CD4-positive, alpha-beta T cell (primary cell): ENCODE measurements around the gene PCDHGB3. TPM values are rescaled to one million over a fixed set of nuclear protein-coding genes. Genes with fewer than 3 reads are reported as not detected.
"Not testable (repeated sequence)": the region's sequence is repeated elsewhere in the genome, so short reads cannot be mapped to it uniquely, and the experiment has no call there.

ENCODE experiments used
- ATAC-seq: fragments of 200-7000 bp; cut with Tn5 transposase; one replicate; pipeline ENCODE4 v1.10.0; 2022; ENCODE audit warnings: mild to moderate bottlenecking; ENCODE audit not compliant: poor library complexity
- CTCF ChIA-PET: fragments of 350-600 bp; sonication (Branson Sonifier 250); formaldehyde crosslinking; loops from one replicate; lab custom pipeline; 2021; ENCODE audit warnings: antibody characterized with exemption, inconsistent platforms; lab: Charles Lee
- POLR2A ChIA-PET: fragments of 350-600 bp; sonication (Branson Sonifier 250); formaldehyde crosslinking; loops from one replicate; lab custom pipeline; 2021; ENCODE audit warnings: antibody characterized with exemption, inconsistent platforms; lab: Charles Lee
- DNase-seq, 14 experiments: peaks; one replicate each; pipeline ENCODE4 v3.0.0-alpha.2; 2013 to 2020; ENCODE audit warnings: mixed read lengths in 2 of 14
- H3K27ac ChIP-seq, 2 donors: one replicate each; pipeline versions ENCODE4 v1.5.1 to v1.7.0; 2013; ENCODE audit warnings: low read length in 2 of 2, low read depth in 1 of 2, mild to moderate bottlenecking in 1 of 2
- H3K27me3 ChIP-seq, 2 experiments: 1 replicate in 1 of 2; 2 replicates in 1 of 2; pipeline versions ENCODE4 v1.6.1 to v1.7.0; 2013; ENCODE audit warnings: low read length in 2 of 2, control low read depth in 1 of 2, mild to moderate bottlenecking in 1 of 2, moderate library complexity in 1 of 2; ENCODE audit not compliant: insufficient read depth in 2 of 2, control insufficient read depth in 1 of 2
- H3K36me3 ChIP-seq: one replicate; pipeline ENCODE4 v1.6.1; 2013; ENCODE audit warnings: low read length, control low read depth; ENCODE audit not compliant: insufficient read depth
- H3K4me1 ChIP-seq: one replicate; pipeline ENCODE4 v1.6.1; 2013; ENCODE audit warnings: low read length, control low read depth; ENCODE audit not compliant: insufficient read depth
- H3K4me3 ChIP-seq: one replicate; pipeline ENCODE4 v1.5.1; 2013; ENCODE audit warnings: mild to moderate bottlenecking, low read length, moderate library complexity
- H3K9me3 ChIP-seq, 2 experiments: 1 replicate in 1 of 2; 2 replicates in 1 of 2; pipeline versions ENCODE4 v1.6.1 to v1.7.0; 2013; ENCODE audit warnings: low read length in 2 of 2, mild to moderate bottlenecking in 2 of 2, control low read depth in 1 of 2, moderate library complexity in 1 of 2; ENCODE audit not compliant: control insufficient read depth in 1 of 2, insufficient read depth in 1 of 2
- H3K27ac Mint-ChIP-seq: one replicate; pipeline ENCODE4 v1.8.0; 2020; ENCODE audit warnings: mixed read lengths
- H3K27me3 Mint-ChIP-seq: one replicate; pipeline ENCODE4 v1.8.0; 2021; ENCODE audit warnings: mixed read lengths
- H3K36me3 Mint-ChIP-seq: one replicate; pipeline ENCODE4 v1.8.0; 2021; ENCODE audit warnings: low read depth, mixed read lengths
- H3K4me1 Mint-ChIP-seq: one replicate; pipeline ENCODE4 v1.8.0; 2021; ENCODE audit warnings: low read depth, mixed read lengths
- H3K4me3 Mint-ChIP-seq: one replicate; pipeline ENCODE4 v1.8.0; 2020; ENCODE audit warnings: mild to moderate bottlenecking, mixed read lengths
- H3K9me3 Mint-ChIP-seq: one replicate; pipeline ENCODE4 v1.8.0; 2020; ENCODE audit warnings: mixed read lengths
- CTCF ChIP-seq: fragments of 200-600 bp; IDR thresholded peaks from one replicate; pipeline ENCODE4 v1.8.0; 2022; ENCODE audit warnings: antibody characterized with exemption, mild to moderate bottlenecking
- intact Hi-C, 2 experiments: fragments of 100-400 bp; cut with DNase I in 1 of 2; cut with micrococcal nuclease in 1 of 2; formaldehyde crosslinking; loops; one replicate each; pipeline versions ENCODE4 v1.15.1 to v1.9.0; 2023 to 2025; cut with DNase I, micrococcal nuclease
- total RNA-seq, 174 experiments: library from RNA in 2 of 174; stranded (reverse) in 2 of 174; gene quantifications; one replicate each; pipeline ENCODE4 v1.2.3 and lab custom pipeline; 2021 to 2026

Gene PCDHGB3
- total RNA-seq, 2 experiments from 2014 or later = 0.11 to 0.28 TPM

DNA sequence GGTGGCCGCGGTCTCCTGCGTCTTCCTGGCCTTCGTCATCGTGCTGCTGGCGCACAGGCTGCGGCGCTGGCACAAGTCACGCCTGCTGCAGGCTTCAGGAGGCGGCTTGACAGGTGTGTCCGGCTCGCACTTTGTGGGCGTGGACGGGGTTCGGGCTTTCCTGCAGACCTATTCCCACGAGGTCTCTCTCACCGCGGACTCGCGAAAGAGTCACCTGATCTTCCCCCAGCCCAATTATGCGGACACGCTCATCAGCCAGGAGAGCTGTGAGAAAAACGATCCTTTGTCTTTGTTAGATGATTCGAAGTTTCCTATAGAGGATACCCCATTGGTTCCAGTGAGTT is 45.2 kb downstream of the PCDHGB3 start:
- DNase-seq, H3K36me3 ChIP-seq, ATAC-seq, H3K4me3 ChIP-seq, POLR2A ChIA-PET, H3K27ac Mint-ChIP-seq, H3K27ac ChIP-seq: not testable (repeated sequence)
- Mint-ChIP-seq H3K27me3 (peaks cover 81% of the 10 kb centered on the region), H3K4me1 (peaks cover 27% of the 10 kb centered on the region), H3K4me3 (peak overlapping the region; percentile 4), H3K36me3 (peaks cover 50% of the 10 kb centered on the region), H3K9me3 (peaks cover 22% of the 10 kb centered on the region)
- CTCF ChIA-PET = interaction anchor here (1.1 to 3.0 kb wide), 2 partner anchors 95 to 110 kb away, joined by 3 to 15 read pairs; partner anchors contain the start of gene TAF7
- Histone ChIP-seq H3K9me3 (peaks cover 28 to 54% of the 10 kb centered on the region in 2 experiments), H3K27me3 (peaks cover 61 to 90% of the 10 kb centered on the region in 2 experiments), H3K4me1 (peaks cover 15% of the 10 kb centered on the region)
- intact Hi-C loops = loop anchor here in 1 of 2 experiments (5.0 to 10.0 kb wide), 3 partner anchors 33 to 90 kb away; partner anchors contain the start of genes PCDHGA5, PCDHGA7 and TAF7

DNA sequence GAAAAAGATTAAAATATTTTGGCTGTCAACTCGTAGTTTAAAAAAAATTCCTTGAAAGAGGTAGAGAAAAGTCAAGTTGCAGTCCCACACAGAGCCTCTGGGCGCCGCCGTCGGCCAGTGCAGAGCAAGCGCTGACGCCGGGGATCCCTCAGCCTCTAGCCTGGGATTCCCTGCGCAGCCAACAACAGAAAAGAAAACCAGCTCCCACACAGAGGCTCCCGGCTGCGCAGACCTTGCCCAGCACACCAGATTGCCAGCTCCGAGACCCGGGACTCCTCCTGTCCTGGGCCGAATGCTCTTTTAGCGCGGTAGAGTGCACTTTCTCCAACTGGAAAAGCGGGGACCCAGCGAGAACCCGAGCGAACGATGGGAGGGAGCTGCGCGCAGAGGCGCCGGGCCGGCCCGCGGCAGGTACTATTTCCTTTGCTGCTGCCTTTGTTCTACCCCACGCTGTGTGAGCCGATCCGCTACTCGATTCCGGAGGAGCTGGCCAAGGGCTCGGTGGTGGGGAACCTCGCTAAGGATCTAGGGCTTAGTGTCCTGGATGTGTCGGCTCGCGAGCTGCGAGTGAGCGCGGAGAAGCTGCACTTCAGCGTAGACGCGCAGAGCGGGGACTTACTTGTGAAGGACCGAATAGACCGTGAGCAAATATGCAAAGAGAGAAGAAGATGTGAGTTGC is 47.6 kb downstream of the PCDHGB3 start, which contains the start of gene PCDHGB7:
Gene PCDHGB7 (plus strand): TSS at position 184 of the 679 bp plus-strand sequence. CDS start 183 bp downstream, at position 367.
- Mint-ChIP-seq H3K27ac (peak within 1 kb of the TSS; percentile 41), H3K4me1 (peaks cover 27% of the 10 kb centered on the region), H3K9me3 (peaks cover 26% of the 10 kb centered on the region), H3K4me3 (peak within 1 kb of the TSS; percentile 48), H3K27me3 (peaks cover 91% of the 10 kb centered on the region), H3K36me3 (peaks cover 64% of the 10 kb centered on the region)
- peaks cover 52 to 65% of the 10 kb centered on the region in 2 experiments for H3K9me3 ChIP-seq
- peak within 1 kb of the TSS; percentile 21 for H3K4me3 ChIP-seq
- H3K36me3 ChIP-seq, POLR2A ChIA-PET, H3K27ac ChIP-seq: not testable (repeated sequence)
- DNase-seq (peak in 6 of 14 experiments; percentile 17 to 67 (median 48)), ATAC-seq (peak; percentile 44)
- CTCF ChIA-PET = interaction anchor here (0.8 to 1.9 kb wide), 4 partner anchors 10 to 140 kb away, joined by 3 to 5 read pairs (median 4); partner anchors contain the start of gene PCDHGB6
- TF ChIP-seq CTCF = peak; percentile 12
- H3K27me3 ChIP-seq = peaks cover 69 to 95% of the 10 kb centered on the region in 2 experiments
- H3K4me1 ChIP-seq = peaks cover 22% of the 10 kb centered on the region
- intact Hi-C loops = loop anchor here in 1 of 2 experiments (5.0 to 10.0 kb wide), 3 partner anchors 35 to 93 kb away; partner anchors contain the start of genes PCDHGA5, PCDHGA7 and TAF7

DNA sequence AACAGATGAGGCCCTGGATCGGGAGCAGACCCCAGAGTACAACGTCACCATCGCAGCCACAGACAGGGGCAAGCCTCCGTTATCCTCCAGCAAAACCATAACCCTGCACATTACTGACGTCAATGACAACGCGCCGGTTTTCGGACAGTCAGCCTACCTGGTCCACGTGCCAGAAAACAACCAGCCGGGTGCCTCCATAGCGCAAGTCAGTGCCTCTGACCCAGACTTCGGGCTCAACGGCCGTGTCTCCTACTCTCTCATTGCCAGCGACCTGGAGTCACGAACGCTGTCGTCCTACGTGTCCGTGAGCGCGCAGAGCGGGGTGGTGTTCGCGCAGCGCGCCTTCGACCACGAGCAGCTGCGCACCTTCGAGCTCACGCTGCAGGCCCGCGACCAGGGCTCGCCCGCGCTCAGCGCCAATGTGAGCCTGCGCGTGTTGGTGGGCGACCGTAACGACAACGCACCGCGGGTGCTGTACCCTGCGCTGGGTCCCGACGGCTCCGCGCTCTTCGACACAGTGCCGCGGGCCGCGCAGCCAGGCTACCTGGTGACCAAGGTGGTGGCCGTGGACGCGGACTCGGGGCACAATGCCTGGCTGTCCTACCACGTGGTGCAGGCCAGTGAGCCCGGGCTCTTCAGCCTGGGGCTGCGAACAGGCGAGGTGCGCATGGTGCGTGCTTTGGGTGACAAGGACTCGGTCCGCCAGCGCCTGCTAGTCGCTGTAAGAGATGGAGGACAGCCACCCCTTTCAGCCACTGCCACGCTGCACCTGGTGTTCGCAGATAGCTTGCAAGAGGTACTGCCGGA is 49.2 kb downstream of the PCDHGB3 start:
- Histone ChIP-seq H3K9me3 (peaks cover 53 to 61% of the 10 kb centered on the region in 2 experiments), H3K4me1 (peaks cover 11% of the 10 kb centered on the region), H3K27me3 (peaks cover 60 to 90% of the 10 kb centered on the region in 2 experiments), H3K36me3 (no peaks in the 10 kb centered on the region), H3K4me3 (no peak overlapping the region), H3K27ac (no peak overlapping the region)
- Mint-ChIP-seq H3K36me3 (peaks cover 54% of the 10 kb centered on the region), H3K9me3 (peaks cover 31% of the 10 kb centered on the region), H3K4me3 (no peak overlapping the region), H3K27me3 (peaks cover 89% of the 10 kb centered on the region), H3K4me1 (peaks cover 10% of the 10 kb centered on the region), H3K27ac (peak overlapping the region; percentile 41)
- no peak for ATAC-seq
- TF ChIP-seq CTCF = no peak
- ChIA-PET CTCF (interaction anchor here (2.4 kb wide), 1 partner anchor 145 kb away, joined by 7 read pairs; no protein-coding TSS in a partner anchor), POLR2A (no interaction called here)
- no peak for DNase-seq
- intact Hi-C loops = loop anchor here in 1 of 2 experiments (5.0 to 10.0 kb wide), 3 partner anchors 37 to 94 kb away; partner anchors contain the start of genes PCDHGA5, PCDHGA7 and TAF7
